Naive thymus-derived CD8-positive, alpha-beta T cell (primary cell): ENCODE measurements around the gene MFSD1. TPM values are rescaled to one million over a fixed set of nuclear protein-coding genes. Genes with fewer than 3 reads are reported as not detected.

Source experiments
- ATAC-seq, 2 donors: fragments of 150-1000 bp; cut with Tn5 transposase in 1 of 2; sonication (Bioruptor Pico), chemical (Tn5 transposase) in 1 of 2; 1 replicate in 1 of 2; 2 replicates in 1 of 2; pipeline ENCODE4 v1.10.0; 2021; ENCODE audit warnings: mild to moderate bottlenecking in 2 of 2, moderate library complexity in 2 of 2
- POLR2A ChIA-PET: fragments of 350-600 bp; sonication (Branson Sonifier 250); formaldehyde crosslinking; loops from one replicate; lab custom pipeline; 2021; ENCODE audit warnings: antibody characterized with exemption; lab: Charles Lee
- DNase-seq, 10 donors: peaks; one replicate each; pipeline versions ENCODE4 v3.0.0 to v3.0.0-alpha.2; 2020 to 2022
- H3K27ac Mint-ChIP-seq, 10 donors: one replicate each; pipeline ENCODE4 v1.8.0; 2020 to 2022; ENCODE audit warnings: mild to moderate bottlenecking in 10 of 10, mixed read lengths in 10 of 10, moderate library complexity in 4 of 10, inconsistent platforms in 1 of 10
- H3K27me3 Mint-ChIP-seq, 5 donors: one replicate each; pipeline ENCODE4 v1.8.0; 2021 to 2022; ENCODE audit warnings: mixed read lengths in 5 of 5
- H3K36me3 Mint-ChIP-seq, 3 donors: one replicate each; pipeline ENCODE4 v1.8.0; 2020 to 2022; ENCODE audit warnings: mixed read lengths in 3 of 3, mild to moderate bottlenecking in 2 of 3, inconsistent platforms in 1 of 3
- H3K4me1 Mint-ChIP-seq, 4 donors: one replicate each; pipeline ENCODE4 v1.8.0; 2021 to 2022; ENCODE audit warnings: mixed read lengths in 4 of 4
- H3K4me3 Mint-ChIP-seq, 10 donors: one replicate each; pipeline ENCODE4 v1.8.0; 2020 to 2022; ENCODE audit warnings: mild to moderate bottlenecking in 10 of 10, mixed read lengths in 10 of 10, moderate library complexity in 6 of 10, inconsistent platforms in 1 of 10
- H3K9me3 Mint-ChIP-seq, 9 donors: one replicate each; pipeline ENCODE4 v1.8.0; 2020 to 2022; ENCODE audit warnings: mixed read lengths in 9 of 9, mild to moderate bottlenecking in 3 of 9, inconsistent platforms in 1 of 9, moderate library complexity in 1 of 9
- polyA plus RNA-seq, 3 donors: library from polyadenylated mRNA; unstranded; fragments of 300-500 nt; fragmentation: Illumina TruSeq; gene quantifications; one replicate each; pipeline ENCODE4 v1.2.3, GENCODE V29; 2021
- total RNA-seq, 8 experiments: library from RNA in 2 of 8; stranded (reverse) in 2 of 8; gene quantifications; one replicate each; pipeline ENCODE4 v1.2.3 and lab custom pipeline; 2021 to 2026

MFSD1 gene
- total and polyA plus RNA-seq, 5 experiments from 2014 or later, result 28.8 to 56.0 (median 41.0) TPM

GRCh38 chr3:158864492-158864891 lies 62.6 kb downstream of the MFSD1 start:
- POLR2A ChIA-PET, result no interaction called here
- Mint-ChIP-seq H3K27me3 (peaks cover 0 to 1% (median 0%) of the 10 kb centered on the region in 5 donors), H3K27ac (no peak overlapping the region), H3K4me1 (peaks cover 0 to 8% (median 5%) of the 10 kb centered on the region in 4 donors), H3K9me3 (peaks cover 0 to 2% (median 0%) of the 10 kb centered on the region in 9 donors), H3K4me3 (no peak overlapping the region), H3K36me3 (peaks cover 5 to 12% (median 9%) of the 10 kb centered on the region in 3 donors)
- DNase-seq, result no peak
- no peak for ATAC-seq

- H3K4me3 Mint-ChIP-seq, result no peak overlapping the region
- peaks cover 0 to 7% (median 2%) of the 10 kb centered on the region in 3 donors for H3K36me3 Mint-ChIP-seq
- peaks cover 0 to 2% (median 0%) of the 10 kb centered on the region in 4 donors for H3K4me1 Mint-ChIP-seq
- ATAC-seq (no peak), DNase-seq (no peak)
- peaks cover 0 to 3% (median 0%) of the 10 kb centered on the region in 5 donors for H3K27me3 Mint-ChIP-seq
- H3K9me3 Mint-ChIP-seq, result no peaks in the 10 kb centered on the region
- POLR2A ChIA-PET, result no interaction called here
- H3K27ac Mint-ChIP-seq, result no peak overlapping the region
These were observed 73.8 kb downstream of the MFSD1 start for GRCh38 chr3:158875700-158876099.

Other genes starting within 250 kb of the MFSD1 start
- gene MLF1, start 230.9 kb upstream of the MFSD1 start, total RNA-seq, result under 1 TPM in 1 of 2 experiments, not detected in 1; 0.91 TPM
- gene MLF1, start 230.9 kb upstream of the MFSD1 start, polyA plus RNA-seq, result 1 to 10 TPM in 2 of 3 donors, under 1 TPM in 1; 0.56 to 3.9 (median 1.5) TPM
- 10 to 100 TPM; 53.8 to 59.7 TPM for gene GFM1, start 157.5 kb upstream of the MFSD1 start, total RNA-seq
- gene GFM1, start 157.5 kb upstream of the MFSD1 start, polyA plus RNA-seq, result 10 to 100 TPM; 26.7 to 32.5 (median 32.0) TPM
- 1 to 10 TPM; 5.1 to 6.3 TPM for gene LXN, start 129.4 kb upstream of the MFSD1 start, total RNA-seq
- gene LXN, start 129.4 kb upstream of the MFSD1 start, polyA plus RNA-seq, result 10 to 100 TPM in 1 of 3 donors, 1 to 10 TPM in 2; 8.0 to 12.8 (median 8.7) TPM
- not detected for gene RARRES1, start 69.6 kb upstream of the MFSD1 start, total RNA-seq
- gene RARRES1, start 69.6 kb upstream of the MFSD1 start, polyA plus RNA-seq, result not detected